Common myeloid progenitor, CD34-positive (primary cell): Measurements from ENCODE around the gene HAAO.

Experiments
- CTCF ChIA-PET: fragments of 350-600 bp; sonication (Branson Sonifier 250); formaldehyde crosslinking; loops from one replicate; lab custom pipeline; 2021; ENCODE audit warnings: antibody characterized with exemption; lab: Charles Lee
- POLR2A ChIA-PET: fragments of 350-600 bp; sonication (Branson Sonifier 250); formaldehyde crosslinking; loops from one replicate; lab custom pipeline; 2021; ENCODE audit warnings: antibody characterized with exemption; lab: Charles Lee
- DNase-seq, 3 donors: peaks; one replicate each; pipeline versions ENCODE4 v3.0.0 to v3.0.0-alpha.2; 2013
- H3K27ac ChIP-seq, 2 experiments: 1 replicate in 1 of 2; 2 replicates in 1 of 2; pipeline ENCODE4 v1.7.0; 2013; ENCODE audit warnings: inconsistent platforms in 2 of 2, low read length in 2 of 2, mild to moderate bottlenecking in 2 of 2, low read depth in 1 of 2, moderate library complexity in 1 of 2; ENCODE audit not compliant: severe bottlenecking in 2 of 2, insufficient read depth in 1 of 2, poor library complexity in 1 of 2
- H3K27me3 ChIP-seq, 5 experiments: replicated peaks in 2 of 5; 1 replicate in 3 of 5; 2 replicates in 2 of 5; pipeline versions ENCODE4 v1.6.1 to v1.7.0; 2013; ENCODE audit warnings: low read length in 4 of 5, mild to moderate bottlenecking in 2 of 5, moderate library complexity in 2 of 5, inconsistent platforms in 1 of 5; ENCODE audit not compliant: insufficient read depth in 5 of 5, control insufficient read depth in 4 of 5
- H3K36me3 ChIP-seq, 4 experiments: 1 replicate in 2 of 4; 2 replicates in 2 of 4; pipeline versions ENCODE4 v1.6.1 to v1.7.0; 2013; ENCODE audit warnings: low read length in 3 of 4, control low read depth in 1 of 4, mild to moderate bottlenecking in 1 of 4; ENCODE audit not compliant: control insufficient read depth in 4 of 4, insufficient read depth in 4 of 4
- H3K4me1 ChIP-seq, 4 experiments: 1 replicate in 3 of 4; 2 replicates in 1 of 4; pipeline versions ENCODE4 v1.6.1 to v1.7.1; 2013; ENCODE audit warnings: low read length in 3 of 4, mild to moderate bottlenecking in 3 of 4, control low read depth in 1 of 4, inconsistent platforms in 1 of 4, moderate library complexity in 1 of 4; ENCODE audit not compliant: control insufficient read depth in 4 of 4, insufficient read depth in 4 of 4; ENCODE audit errors: control extremely low read depth in 1 of 4
- H3K4me3 ChIP-seq, 7 experiments: 1 replicate in 4 of 7; 2 replicates in 3 of 7; pipeline versions ENCODE4 v1.5.1 to v1.7.0; 2013; ENCODE audit warnings: mild to moderate bottlenecking in 7 of 7, low read length in 6 of 7, moderate library complexity in 6 of 7, inconsistent platforms in 2 of 7, low read depth in 2 of 7, control low read depth in 1 of 7; ENCODE audit not compliant: insufficient read depth in 4 of 7, control insufficient read depth in 1 of 7; ENCODE audit errors: extremely low read depth in 1 of 7
- H3K9me3 ChIP-seq, 5 experiments: 1 replicate in 4 of 5; 2 replicates in 1 of 5; pipeline versions ENCODE4 v1.6.1 to v1.7.1; 2013; ENCODE audit warnings: low read length in 4 of 5, mild to moderate bottlenecking in 2 of 5, inconsistent platforms in 1 of 5, low read depth in 1 of 5, moderate library complexity in 1 of 5; ENCODE audit not compliant: control insufficient read depth in 4 of 5, insufficient read depth in 2 of 5; ENCODE audit errors: control extremely low read depth in 1 of 5
- WGBS: methylation state at CpG from one replicate; pipeline ENCODE4 v1.1.5; 2013; ENCODE audit not compliant: insufficient coverage; 5-methylcytosine and 5-hydroxymethylcytosine counted together

The HAAO gene

GRCh38 chr2:42808301-42808700 lies 15.9 kb upstream of the HAAO start:
- H3K4me3 ChIP-seq: no peak overlapping the region
- POLR2A ChIA-PET: no interaction called here

GRCh38 chr2:42806786-42807185 lies 14.4 kb upstream of the HAAO start:
- Histone ChIP-seq H3K9me3 (no peaks in the 10 kb centered on the region), H3K4me1 (peaks cover 0 to 28% (median 17%) of the 10 kb centered on the region in 4 experiments), H3K36me3 (no peaks in the 10 kb centered on the region), H3K27ac (no peak overlapping the region), H3K4me3 (no peak overlapping the region), H3K27me3 (no peaks in the 10 kb centered on the region)
- 100% methylated on average over 4 of the region's 6 CpGs for WGBS
- POLR2A ChIA-PET: no interaction called here
- CTCF ChIA-PET: no interaction called here
- no peak for DNase-seq

More at GRCh38 chr2:42808301-42808700, 15.9 kb upstream of the HAAO start:
- peaks cover 0 to 29% (median 18%) of the 10 kb centered on the region in 4 experiments for H3K4me1 ChIP-seq
- no peaks in the 10 kb centered on the region for H3K27me3 ChIP-seq
- DNase-seq: no peak
- no peaks in the 10 kb centered on the region for H3K9me3 ChIP-seq
- no peaks in the 10 kb centered on the region for H3K36me3 ChIP-seq
- no peak overlapping the region for H3K27ac ChIP-seq
- 91% methylated on average over 5 of the region's 5 CpGs for WGBS
- CTCF ChIA-PET: interaction anchor here (1.6 kb wide), 1 partner anchor 55 kb away, joined by 9 read pairs; no protein-coding TSS in a partner anchor

- Histone ChIP-seq H3K4me1 (peaks cover 0 to 14% (median 5%) of the 10 kb centered on the region in 4 experiments), H3K36me3 (peaks cover 0 to 1% (median 0%) of the 10 kb centered on the region in 4 experiments), H3K4me3 (no peak overlapping the region), H3K9me3 (no peaks in the 10 kb centered on the region), H3K27ac (no peak overlapping the region), H3K27me3 (no peaks in the 10 kb centered on the region)
- ChIA-PET POLR2A (interaction anchor here (0.8 kb wide), 1 partner anchor 279 kb away, joined by 3 read pairs; no protein-coding TSS in a partner anchor), CTCF (interaction anchor here (0.6 to 1.2 kb wide), 3 partner anchors 8 to 47 kb away, joined by 3 to 4 read pairs (median 3); partner anchors contain the start of gene HAAO)
- no peak for DNase-seq
- WGBS: 67% methylated on average over 3 of the region's 5 CpGs
Observed at GRCh38 chr2:42804891-42805290, 12.5 kb upstream of the HAAO start.

- peaks cover 0 to 11% (median 3%) of the 10 kb centered on the region in 4 experiments for H3K4me1 ChIP-seq
- H3K36me3 ChIP-seq: peaks cover 0 to 2% (median 0%) of the 10 kb centered on the region in 4 experiments
- CTCF ChIA-PET: interaction anchor here (1.0 kb wide), 1 partner anchor 10 kb away, joined by 3 read pairs; no protein-coding TSS in a partner anchor
- no peaks in the 10 kb centered on the region for H3K9me3 ChIP-seq
- DNase-seq: peak in 2 of 3 donors; percentile 44 to 53
- H3K4me3 ChIP-seq: no peak overlapping the region
- H3K27me3 ChIP-seq: no peaks in the 10 kb centered on the region
- POLR2A ChIA-PET: interaction anchor here (0.8 kb wide), 1 partner anchor 280 kb away, joined by 3 read pairs; no protein-coding TSS in a partner anchor
- no peak overlapping the region for H3K27ac ChIP-seq
- 36% methylated on average over 2 of the region's 3 CpGs for WGBS
Observed at GRCh38 chr2:42804338-42804737, 12.0 kb upstream of the HAAO start.

GRCh38 chr2:42802150-42802549 lies 9.8 kb upstream of the HAAO start:
- no peak overlapping the region for H3K4me3 ChIP-seq
- no peaks in the 10 kb centered on the region for H3K9me3 ChIP-seq
- H3K27me3 ChIP-seq: no peaks in the 10 kb centered on the region
- ChIA-PET CTCF (no interaction called here), POLR2A (no interaction called here)
- no peak for DNase-seq
- peaks cover 0 to 7% (median 0%) of the 10 kb centered on the region in 4 experiments for H3K4me1 ChIP-seq
- WGBS: 94% methylated on average over 6 of the region's 6 CpGs
- no peak overlapping the region for H3K27ac ChIP-seq
- peaks cover 0 to 2% (median 0%) of the 10 kb centered on the region in 4 experiments for H3K36me3 ChIP-seq

GRCh38 chr2:42801381-42801780 lies 9.0 kb upstream of the HAAO start:
- Histone ChIP-seq H3K4me3 (no peak overlapping the region), H3K36me3 (peaks cover 0 to 2% (median 0%) of the 10 kb centered on the region in 4 experiments), H3K27me3 (no peaks in the 10 kb centered on the region), H3K4me1 (peaks cover 0 to 7% (median under 1%) of the 10 kb centered on the region in 4 experiments), H3K9me3 (no peaks in the 10 kb centered on the region), H3K27ac (no peak overlapping the region)
- POLR2A ChIA-PET: interaction anchor here (0.6 to 2.0 kb wide), 2 partner anchors 9 to 62 kb away, joined by 3 to 6 read pairs; no protein-coding TSS in a partner anchor
- 88% methylated on average over 2 of the region's 4 CpGs for WGBS
- no peak for DNase-seq
- CTCF ChIA-PET: interaction anchor here (1.1 to 2.3 kb wide), 2 partner anchors 9 to 49 kb away, joined by 4 to 6 read pairs; no protein-coding TSS in a partner anchor

GRCh38 chr2:42800981-42801380 lies 8.6 kb upstream of the HAAO start:
- Histone ChIP-seq H3K27me3 (no peaks in the 10 kb centered on the region), H3K9me3 (no peaks in the 10 kb centered on the region), H3K36me3 (peaks cover 0 to 2% (median 0%) of the 10 kb centered on the region in 4 experiments), H3K4me3 (no peak overlapping the region), H3K27ac (no peak overlapping the region), H3K4me1 (peaks cover 0 to 7% (median 1%) of the 10 kb centered on the region in 4 experiments)
- ChIA-PET CTCF (interaction anchor here (1.1 to 2.3 kb wide), 2 partner anchors 9 to 49 kb away, joined by 4 to 6 read pairs; no protein-coding TSS in a partner anchor), POLR2A (interaction anchor here (0.6 to 2.0 kb wide), 2 partner anchors 9 to 62 kb away, joined by 3 to 6 read pairs; no protein-coding TSS in a partner anchor)
- no peak for DNase-seq
- 83% methylated on average over 1 of the region's 2 CpGs for WGBS
